Adrenal gland (tissue), 12 donors: ENCODE results near the gene FAM219B. TPM values are rescaled to one million over a fixed set of nuclear protein-coding genes. Genes with fewer than 3 reads are reported as not detected.

Experiments
- DNase-seq, 7 donors: peaks; one replicate each; pipeline ENCODE4 v3.0.0-alpha.2; 2019 to 2020
- H3K27ac ChIP-seq, 5 donors: fragments of 200-600 bp; sonication (generic) in 4 of 5; 1 replicate in 3 of 5; 2 replicates in 2 of 5; pipeline versions ENCODE4 v1.5.1 to v1.8.0; 2016 to 2020; ENCODE audit warnings: mild to moderate bottlenecking in 1 of 5
- H3K27me3 ChIP-seq: fragments of 200-600 bp; 2 replicates; pipeline ENCODE4 v1.8.0; 2021
- H3K36me3 ChIP-seq, 2 donors: fragments of 200-600 bp; replicated peaks in 1 of 2; 1 replicate in 1 of 2; 2 replicates in 1 of 2; pipeline versions ENCODE4 v1.5.1 to v1.8.0; 2018 to 2022
- H3K4me1 ChIP-seq, 2 donors: fragments of 200-600 bp; replicated peaks in 1 of 2; 1 replicate in 1 of 2; 2 replicates in 1 of 2; pipeline versions ENCODE4 v1.5.1 to v1.8.0; 2018 to 2021
- H3K4me3 ChIP-seq, 4 donors: fragments of 200-600 bp; sonication (generic) in 3 of 4; one replicate each; pipeline ENCODE4 v1.5.1; 2016 to 2018
- H3K9me3 ChIP-seq, 3 donors: fragments of 200-600 bp; sonication (generic) in 1 of 3; replicated peaks in 1 of 3; 1 replicate in 2 of 3; 2 replicates in 1 of 3; pipeline versions ENCODE4 v1.5.1 to v1.8.0; 2016 to 2021
- CTCF ChIP-seq, 6 experiments: fragments of 450-650 bp in 4 of 6; fragments of 200-600 bp in 2 of 6; sonication (generic) in 1 of 6; IDR thresholded peaks; 1 replicate in 5 of 6; 2 replicates in 1 of 6; pipeline versions ENCODE4 v1.5.1 to v1.8.0; 2016 to 2021; ENCODE audit warnings: antibody characterized with exemption in 6 of 6, mild to moderate bottlenecking in 2 of 6, moderate library complexity in 1 of 6
- POLR2A ChIP-seq, 2 donors: fragments of 450-650 bp; IDR thresholded peaks; one replicate each; pipeline ENCODE4 v1.6.1; 2017; ENCODE audit warnings: antibody characterized with exemption in 2 of 2, mild to moderate bottlenecking in 2 of 2, moderate library complexity in 1 of 2
- WGBS, 4 donors: extraction: QIAGEN DNeasy Blood & Tissue Kit in 2 of 4; methylation state at CpG; one replicate each; pipeline versions ENCODE4 v1.1.5 to v1.1.7; 2013 to 2017; 5-methylcytosine and 5-hydroxymethylcytosine counted together
- intact Hi-C, 2 donors: fragments of 100-400 bp; cut with DNase I; formaldehyde crosslinking; loops; one replicate each; pipeline versions ENCODE4 v1.14.1 to v1.15.0; 2022 to 2023
- polyA plus RNA-seq, 3 donors: library from polyadenylated mRNA; stranded (reverse); fragments of 200-250 nt in 2 of 3; fragments of 350-450 nt in 1 of 3; fragmentation: Illumina TruSeq in 1 of 3; extraction: RNeasy Lipid Tissue Mini Kit (QIAGEN cat#74804) in 1 of 3; gene quantifications; one replicate each; pipeline ENCODE4 v1.2.3, GENCODE V29; 2013 to 2014
- total RNA-seq, 9 donors: library from RNA; depleted of rRNA in 4 of 9; stranded (reverse); fragments of >200 nt in 4 of 9; fragments of 120-200 nt in 1 of 9; fragmentation: NEBNext Ultra II Directional in 1 of 9; extraction: Animal tissue kit (Norgen Biotek cat#: 25700) in 1 of 9; gene quantifications; one replicate each; pipeline versions ENCODE4 v1.1.0 to v1.2.4, GENCODE V29; 2013 to 2023
- donor health status: healthy with polysubstance abuse.
- donor health status: Bipolar disorder and iron deficiency.
- donor health status: DM: yes; HTN: yes; CAD: no.
- donor health status: DM: no; HTN: no; CAD: no.
- donor health status: DM: no; HTN: no; CAD: no.
- donor health status: DM: yes; HTN: yes; CAD: no.

The FAM219B gene
- total and polyA plus RNA-seq, 12 donors: 44.0 to 112 (median 72.4) TPM

GRCh38 chr15:74884428-74885223 is 22.0 kb downstream of the FAM219B start:
- Histone ChIP-seq H3K4me3 (no peak overlapping the region), H3K9me3 (no peaks in the 10 kb centered on the region), H3K4me1 (peaks cover 9 to 16% of the 10 kb centered on the region in 2 donors), H3K36me3 (no peaks in the 10 kb centered on the region), H3K27ac (no peak overlapping the region), H3K27me3 (no peaks in the 10 kb centered on the region)
- no peak for DNase-seq
- intact Hi-C loops: no loop called here
- 76 to 89% (median 86%) methylated on average over 4 of the region's 4 CpGs for WGBS, 4 donors
- TF ChIP-seq POLR2A (IDR thresholded peaks at IDR 0.05) (no peak), CTCF (IDR thresholded peaks at IDR 0.05) (no peak)

- 90 to 96% (median 93%) methylated on average over 6 of the region's 6 CpGs for WGBS, 4 donors
- DNase-seq: no peak
Observed at GRCh38 chr15:74882528-74882927, 24.1 kb downstream of the FAM219B start.

GRCh38 chr15:74878273-74878672 is 28.4 kb downstream of the FAM219B start:
- WGBS, 4 donors: 72 to 91% (median 84%) methylated on average over 4 of the region's 4 CpGs
- intact Hi-C loops: no loop called here
- H3K27ac ChIP-seq: no peak overlapping the region
- H3K36me3 ChIP-seq: no peaks in the 10 kb centered on the region
- no peak for DNase-seq
- H3K4me3 ChIP-seq: no peak overlapping the region
- peaks cover 0 to 4% of the 10 kb centered on the region in 2 donors for H3K4me1 ChIP-seq
- TF ChIP-seq POLR2A (IDR thresholded peaks at IDR 0.05): no peak
- TF ChIP-seq CTCF (IDR thresholded peaks at IDR 0.05): no peak
- H3K9me3 ChIP-seq: no peaks in the 10 kb centered on the region
- no peaks in the 10 kb centered on the region for H3K27me3 ChIP-seq

More at GRCh38 chr15:74882528-74882927, 24.1 kb downstream of the FAM219B start:
- Histone ChIP-seq H3K36me3 (no peaks in the 10 kb centered on the region), H3K4me3 (no peak overlapping the region), H3K9me3 (no peaks in the 10 kb centered on the region), H3K27ac (no peak overlapping the region), H3K4me1 (peaks cover 0 to 5% of the 10 kb centered on the region in 2 donors), H3K27me3 (no peaks in the 10 kb centered on the region)
- intact Hi-C loops: no loop called here
- TF ChIP-seq CTCF (IDR thresholded peaks at IDR 0.05): no peak
- TF ChIP-seq POLR2A (IDR thresholded peaks at IDR 0.05): no peak

- TF ChIP-seq CTCF (IDR thresholded peaks at IDR 0.05) (peak in 3 of 6 experiments; percentile 5 to 12 (median 12)), POLR2A (IDR thresholded peaks at IDR 0.05) (no peak)
- no peaks in the 10 kb centered on the region for H3K36me3 ChIP-seq
- WGBS, 4 donors: 29 to 74% (median 35%) methylated on average over 3 to 16 of the region's 16 CpGs
- H3K9me3 ChIP-seq: no peaks in the 10 kb centered on the region
- H3K4me1 ChIP-seq: peaks cover 31 to 40% of the 10 kb centered on the region in 2 donors
- peak overlapping the region in 2 of 4 donors; percentile 80 for H3K4me3 ChIP-seq
- intact Hi-C loops: no loop called here
- H3K27ac ChIP-seq: peak overlapping the region in 4 of 5 donors; percentile 88 to 98 (median 90)
- peak in 4 of 7 donors; percentile 36 to 70 (median 43) for DNase-seq
- no peaks in the 10 kb centered on the region for H3K27me3 ChIP-seq
Observed at GRCh38 chr15:74873756-74874424, 32.8 kb downstream of the FAM219B start.
